HepG2 (cell line): ENCODE measurements around the gene IL32. TPM values are rescaled to one million over a fixed set of nuclear protein-coding genes. Genes with fewer than 3 reads are reported as not detected.

Experiments used
- BORCS8-MEF2B ChIP-seq: sonication (generic); formaldehyde crosslinking; IDR thresholded peaks from 2 replicates; pipeline ENCODE4 v1.8.0; 2022; ENCODE audit warnings: mild to moderate bottlenecking, missing genetic modification reagents
- FOXK2 ChIP-seq: fragments of 450-650 bp; IDR thresholded peaks from 2 replicates; pipeline ENCODE4 v1.6.1; 2016
- HOXA9 ChIP-seq: sonication (generic); formaldehyde crosslinking; IDR thresholded peaks from 2 replicates; pipeline ENCODE4 v1.8.1; 2022; ENCODE audit warnings: missing genetic modification reagents, mild to moderate bottlenecking, moderate library complexity, borderline replicate concordance
- KDM5B ChIP-seq: sonication (generic); formaldehyde crosslinking; IDR thresholded peaks from 2 replicates; pipeline ENCODE4 v1.4.0; 2020; ENCODE audit warnings: missing genetic modification reagents, mild to moderate bottlenecking, borderline replicate concordance
- MXI1 ChIP-seq: IDR thresholded peaks from 3 replicates; pipeline ENCODE4 v1.6.1; 2012; ENCODE audit warnings: low read depth, low read length, inconsistent platforms, borderline replicate concordance
- PHF21A ChIP-seq: sonication (generic); formaldehyde crosslinking; IDR thresholded peaks from 2 replicates; pipeline ENCODE4 v1.5.0; 2020; ENCODE audit warnings: mild to moderate bottlenecking, missing genetic modification reagents
- POLR2G ChIP-seq: fragments of 200-400 bp; formaldehyde crosslinking; IDR thresholded peaks from 2 replicates; pipeline ENCODE4 v1.6.1; 2018; ENCODE audit warnings: mild to moderate bottlenecking, low read depth, low read length, moderate library complexity
- SPEN ChIP-seq: sonication (generic); formaldehyde crosslinking; IDR thresholded peaks from 2 replicates; pipeline ENCODE4 v1.5.1; 2020; ENCODE audit warnings: low read depth, mild to moderate bottlenecking, missing genetic modification reagents
- ZNF547 ChIP-seq: sonication (generic); formaldehyde crosslinking; IDR thresholded peaks from 2 replicates; pipeline ENCODE4 v1.5.1; 2020; ENCODE audit warnings: mild to moderate bottlenecking, missing genetic modification reagents
- ZNF605 ChIP-seq: sonication (generic); formaldehyde crosslinking; IDR thresholded peaks from 2 replicates; pipeline ENCODE4 v1.8.0; 2022; ENCODE audit warnings: mild to moderate bottlenecking, missing genetic modification reagents
- ZNF777 ChIP-seq: sonication (generic); formaldehyde crosslinking; IDR thresholded peaks from 2 replicates; pipeline ENCODE4 v1.4.0; 2020; ENCODE audit warnings: missing genetic modification reagents
- polyA plus RNA-seq, 8 experiments: library from polyadenylated mRNA; depleted of rRNA in 3 of 8; stranded (reverse) in 7 of 8; unstranded in 1 of 8; fragments of >200 nt; fragmentation: Illumina TruSeq in 4 of 8; extraction: Trizol in 4 of 8; gene quantifications; 2 replicates each; pipeline versions ENCODE4 v1.2.1 to v1.2.3, GENCODE V29; 2011 to 2016; ENCODE audit warnings: low read depth in 4 of 8, missing spikeins in 1 of 8, mixed read lengths in 1 of 8; ENCODE audit not compliant: insufficient read depth in 1 of 8
- total RNA-seq, 5 experiments: library from RNA; depleted of rRNA; stranded (reverse); fragments of >200 nt; fragmentation: Illumina TruSeq; extraction: Trizol; gene quantifications; 2 replicates each; pipeline ENCODE4 v1.2.3, GENCODE V29; 2016; ENCODE audit warnings: low read depth in 1 of 5
- TF ChIP-seq, protein P1 (sequence below): sonication (generic); formaldehyde crosslinking; IDR thresholded peaks from 2 replicates; pipeline ENCODE4 v1.4.0; 2020; ENCODE audit warnings: mild to moderate bottlenecking, missing genetic modification reagents
- TF ChIP-seq, protein P2 (sequence below): IDR thresholded peaks from 2 replicates; pipeline ENCODE4 v1.6.1; 2012; ENCODE audit warnings: inconsistent platforms
- TF ChIP-seq, protein P3 (sequence below): fragments of 450-650 bp; IDR thresholded peaks from 2 replicates; pipeline ENCODE4 v1.6.1; 2016
- TF ChIP-seq, protein P4 (sequence below): sonication (generic); formaldehyde crosslinking; IDR thresholded peaks from 2 replicates; pipeline ENCODE4 v1.8.0; 2023; ENCODE audit warnings: mild to moderate bottlenecking, missing genetic modification reagents
- TF ChIP-seq, protein P5 (sequence below): IDR thresholded peaks from 2 replicates; pipeline ENCODE4 v1.6.1; 2016; ENCODE audit warnings: missing genetic modification reagents, missing compliant biosample characterization
- TF ChIP-seq, protein P6 (sequence below): sonication (generic); formaldehyde crosslinking; IDR thresholded peaks from 2 replicates; pipeline ENCODE4 v1.8.0; 2022; ENCODE audit warnings: missing genetic modification reagents, mild to moderate bottlenecking, borderline replicate concordance
- TF ChIP-seq, protein P7 (sequence below): sonication (generic); formaldehyde crosslinking; IDR thresholded peaks from 2 replicates; pipeline ENCODE4 v1.4.0; 2020; ENCODE audit warnings: missing genetic modification reagents, mild to moderate bottlenecking, borderline replicate concordance

The IL32 gene
- total and polyA plus RNA-seq, 2 of the 13 experiments (the other 11 are each of a cell fraction or from before 2014, with no cell fraction given): 115 to 165 TPM

DNA sequence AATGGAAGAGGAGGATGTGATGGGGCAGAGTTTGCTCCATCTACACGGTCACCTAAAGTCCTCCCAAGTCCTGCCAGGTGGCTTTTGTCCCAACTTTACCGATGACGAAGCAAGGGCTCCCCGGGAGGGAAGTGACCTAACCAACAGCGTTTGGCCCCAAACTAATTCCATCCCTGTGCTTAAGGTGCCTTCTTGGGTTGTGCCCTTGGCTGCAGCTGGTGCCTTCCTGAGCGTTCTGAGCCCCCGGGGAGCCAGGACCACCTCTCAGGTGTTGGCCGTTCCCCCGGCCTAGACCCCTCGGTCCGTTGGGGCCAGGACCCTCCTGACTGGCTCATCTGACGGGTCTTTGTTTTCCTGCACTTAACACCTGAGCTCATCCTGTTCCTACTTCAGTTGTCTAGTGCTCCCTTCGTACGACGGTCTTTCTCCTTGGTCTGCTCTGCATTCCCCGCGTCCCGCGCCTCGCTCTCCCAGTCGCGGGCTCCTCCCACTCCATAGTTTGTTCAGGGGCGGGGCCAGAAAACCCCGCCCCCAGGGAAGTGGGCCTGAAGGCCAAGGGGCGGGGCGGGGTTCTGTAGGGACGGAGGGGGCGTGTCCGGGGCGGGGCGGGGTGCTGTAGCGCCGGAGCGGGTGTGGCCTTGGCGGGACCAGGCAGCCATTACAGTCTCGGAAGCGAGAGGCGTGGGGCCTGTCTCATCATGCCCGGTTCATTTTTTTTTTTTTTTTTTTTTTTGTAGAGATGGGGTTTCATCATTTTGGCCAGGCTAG is 34.5 kb downstream of the IL32 start (continued):
- TF ChIP-seq, protein P1, sequence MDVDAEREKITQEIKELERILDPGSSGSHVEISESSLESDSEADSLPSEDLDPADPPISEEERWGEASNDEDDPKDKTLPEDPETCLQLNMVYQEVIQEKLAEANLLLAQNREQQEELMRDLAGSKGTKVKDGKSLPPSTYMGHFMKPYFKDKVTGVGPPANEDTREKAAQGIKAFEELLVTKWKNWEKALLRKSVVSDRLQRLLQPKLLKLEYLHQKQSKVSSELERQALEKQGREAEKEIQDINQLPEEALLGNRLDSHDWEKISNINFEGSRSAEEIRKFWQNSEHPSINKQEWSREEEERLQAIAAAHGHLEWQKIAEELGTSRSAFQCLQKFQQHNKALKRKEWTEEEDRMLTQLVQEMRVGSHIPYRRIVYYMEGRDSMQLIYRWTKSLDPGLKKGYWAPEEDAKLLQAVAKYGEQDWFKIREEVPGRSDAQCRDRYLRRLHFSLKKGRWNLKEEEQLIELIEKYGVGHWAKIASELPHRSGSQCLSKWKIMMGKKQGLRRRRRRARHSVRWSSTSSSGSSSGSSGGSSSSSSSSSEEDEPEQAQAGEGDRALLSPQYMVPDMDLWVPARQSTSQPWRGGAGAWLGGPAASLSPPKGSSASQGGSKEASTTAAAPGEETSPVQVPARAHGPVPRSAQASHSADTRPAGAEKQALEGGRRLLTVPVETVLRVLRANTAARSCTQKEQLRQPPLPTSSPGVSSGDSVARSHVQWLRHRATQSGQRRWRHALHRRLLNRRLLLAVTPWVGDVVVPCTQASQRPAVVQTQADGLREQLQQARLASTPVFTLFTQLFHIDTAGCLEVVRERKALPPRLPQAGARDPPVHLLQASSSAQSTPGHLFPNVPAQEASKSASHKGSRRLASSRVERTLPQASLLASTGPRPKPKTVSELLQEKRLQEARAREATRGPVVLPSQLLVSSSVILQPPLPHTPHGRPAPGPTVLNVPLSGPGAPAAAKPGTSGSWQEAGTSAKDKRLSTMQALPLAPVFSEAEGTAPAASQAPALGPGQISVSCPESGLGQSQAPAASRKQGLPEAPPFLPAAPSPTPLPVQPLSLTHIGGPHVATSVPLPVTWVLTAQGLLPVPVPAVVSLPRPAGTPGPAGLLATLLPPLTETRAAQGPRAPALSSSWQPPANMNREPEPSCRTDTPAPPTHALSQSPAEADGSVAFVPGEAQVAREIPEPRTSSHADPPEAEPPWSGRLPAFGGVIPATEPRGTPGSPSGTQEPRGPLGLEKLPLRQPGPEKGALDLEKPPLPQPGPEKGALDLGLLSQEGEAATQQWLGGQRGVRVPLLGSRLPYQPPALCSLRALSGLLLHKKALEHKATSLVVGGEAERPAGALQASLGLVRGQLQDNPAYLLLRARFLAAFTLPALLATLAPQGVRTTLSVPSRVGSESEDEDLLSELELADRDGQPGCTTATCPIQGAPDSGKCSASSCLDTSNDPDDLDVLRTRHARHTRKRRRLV (CRISPR knock-in tag): no peak
- TF ChIP-seq PHF21A (CRISPR knock-in tag) (no peak), ZNF547 (CRISPR knock-in tag) (0 out of 2 replicates have a peak, but pooled peaks have one; percentile 10), FOXK2 (no peak), BORCS8-MEF2B (CRISPR knock-in tag) (peak; percentile 32; the same call in 1 of the 2 replicates), MXI1 (peak; percentile 21; the same call in 1 of the 3 replicates), SPEN (0 out of 2 replicates have a peak, but pooled peaks have one; percentile 37), ZNF605 (CRISPR knock-in tag) (no peak), HOXA9 (CRISPR knock-in tag) (no peak), ZNF777 (CRISPR knock-in tag) (0 out of 2 replicates have a peak, but pooled peaks have one; percentile 5), POLR2G (0 out of 2 replicates have a peak, but pooled peaks have one; percentile 31), KDM5B (CRISPR knock-in tag) (0 out of 2 replicates have a peak, but pooled peaks have one; percentile 51)
- TF ChIP-seq, protein P2, sequence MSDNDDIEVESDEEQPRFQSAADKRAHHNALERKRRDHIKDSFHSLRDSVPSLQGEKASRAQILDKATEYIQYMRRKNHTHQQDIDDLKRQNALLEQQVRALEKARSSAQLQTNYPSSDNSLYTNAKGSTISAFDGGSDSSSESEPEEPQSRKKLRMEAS: peak; percentile 48; the same call in 1 of the 2 replicates
- TF ChIP-seq, protein P3, sequence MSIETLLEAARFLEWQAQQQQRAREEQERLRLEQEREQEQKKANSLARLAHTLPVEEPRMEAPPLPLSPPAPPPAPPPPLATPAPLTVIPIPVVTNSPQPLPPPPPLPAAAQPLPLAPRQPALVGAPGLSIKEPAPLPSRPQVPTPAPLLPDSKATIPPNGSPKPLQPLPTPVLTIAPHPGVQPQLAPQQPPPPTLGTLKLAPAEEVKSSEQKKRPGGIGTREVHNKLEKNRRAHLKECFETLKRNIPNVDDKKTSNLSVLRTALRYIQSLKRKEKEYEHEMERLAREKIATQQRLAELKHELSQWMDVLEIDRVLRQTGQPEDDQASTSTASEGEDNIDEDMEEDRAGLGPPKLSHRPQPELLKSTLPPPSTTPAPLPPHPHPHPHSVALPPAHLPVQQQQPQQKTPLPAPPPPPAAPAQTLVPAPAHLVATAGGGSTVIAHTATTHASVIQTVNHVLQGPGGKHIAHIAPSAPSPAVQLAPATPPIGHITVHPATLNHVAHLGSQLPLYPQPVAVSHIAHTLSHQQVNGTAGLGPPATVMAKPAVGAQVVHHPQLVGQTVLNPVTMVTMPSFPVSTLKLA: no peak
- TF ChIP-seq, protein P4, sequence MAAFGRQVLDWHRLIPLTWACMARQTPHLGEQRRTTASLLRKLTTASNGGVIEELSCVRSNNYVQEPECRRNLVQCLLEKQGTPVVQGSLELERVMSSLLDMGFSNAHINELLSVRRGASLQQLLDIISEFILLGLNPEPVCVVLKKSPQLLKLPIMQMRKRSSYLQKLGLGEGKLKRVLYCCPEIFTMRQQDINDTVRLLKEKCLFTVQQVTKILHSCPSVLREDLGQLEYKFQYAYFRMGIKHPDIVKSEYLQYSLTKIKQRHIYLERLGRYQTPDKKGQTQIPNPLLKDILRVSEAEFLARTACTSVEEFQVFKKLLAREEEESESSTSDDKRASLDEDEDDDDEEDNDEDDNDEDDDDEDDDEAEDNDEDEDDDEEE (CRISPR knock-in tag): no peak
- TF ChIP-seq, protein P5, sequence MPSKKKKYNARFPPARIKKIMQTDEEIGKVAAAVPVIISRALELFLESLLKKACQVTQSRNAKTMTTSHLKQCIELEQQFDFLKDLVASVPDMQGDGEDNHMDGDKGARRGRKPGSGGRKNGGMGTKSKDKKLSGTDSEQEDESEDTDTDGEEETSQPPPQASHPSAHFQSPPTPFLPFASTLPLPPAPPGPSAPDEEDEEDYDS (CRISPR knock-in tag): peak; percentile 62
- TF ChIP-seq, protein P6, sequence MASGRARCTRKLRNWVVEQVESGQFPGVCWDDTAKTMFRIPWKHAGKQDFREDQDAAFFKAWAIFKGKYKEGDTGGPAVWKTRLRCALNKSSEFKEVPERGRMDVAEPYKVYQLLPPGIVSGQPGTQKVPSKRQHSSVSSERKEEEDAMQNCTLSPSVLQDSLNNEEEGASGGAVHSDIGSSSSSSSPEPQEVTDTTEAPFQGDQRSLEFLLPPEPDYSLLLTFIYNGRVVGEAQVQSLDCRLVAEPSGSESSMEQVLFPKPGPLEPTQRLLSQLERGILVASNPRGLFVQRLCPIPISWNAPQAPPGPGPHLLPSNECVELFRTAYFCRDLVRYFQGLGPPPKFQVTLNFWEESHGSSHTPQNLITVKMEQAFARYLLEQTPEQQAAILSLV: 0 out of 2 replicates have a peak, but pooled peaks have one; percentile 27
- TF ChIP-seq, protein P7, sequence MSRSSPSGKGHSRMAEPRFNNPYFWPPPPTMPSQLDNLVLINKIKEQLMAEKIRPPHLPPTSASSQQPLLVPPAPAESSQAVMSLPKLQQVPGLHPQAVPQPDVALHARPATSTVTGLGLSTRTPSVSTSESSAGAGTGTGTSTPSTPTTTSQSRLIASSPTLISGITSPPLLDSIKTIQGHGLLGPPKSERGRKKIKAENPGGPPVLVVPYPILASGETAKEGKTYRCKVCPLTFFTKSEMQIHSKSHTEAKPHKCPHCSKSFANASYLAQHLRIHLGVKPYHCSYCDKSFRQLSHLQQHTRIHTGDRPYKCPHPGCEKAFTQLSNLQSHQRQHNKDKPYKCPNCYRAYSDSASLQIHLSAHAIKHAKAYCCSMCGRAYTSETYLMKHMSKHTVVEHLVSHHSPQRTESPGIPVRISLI (CRISPR knock-in tag): peak; percentile 80
